IPS-11a (cell line): Measurements from ENCODE around the gene RAET1G.

Experiments
- H3K4me3 ChIP-seq: one replicate; pipeline ENCODE4 v1.5.1; 2013; ENCODE audit warnings: low read depth, low read length, control low read depth

RAET1G gene

DNA sequence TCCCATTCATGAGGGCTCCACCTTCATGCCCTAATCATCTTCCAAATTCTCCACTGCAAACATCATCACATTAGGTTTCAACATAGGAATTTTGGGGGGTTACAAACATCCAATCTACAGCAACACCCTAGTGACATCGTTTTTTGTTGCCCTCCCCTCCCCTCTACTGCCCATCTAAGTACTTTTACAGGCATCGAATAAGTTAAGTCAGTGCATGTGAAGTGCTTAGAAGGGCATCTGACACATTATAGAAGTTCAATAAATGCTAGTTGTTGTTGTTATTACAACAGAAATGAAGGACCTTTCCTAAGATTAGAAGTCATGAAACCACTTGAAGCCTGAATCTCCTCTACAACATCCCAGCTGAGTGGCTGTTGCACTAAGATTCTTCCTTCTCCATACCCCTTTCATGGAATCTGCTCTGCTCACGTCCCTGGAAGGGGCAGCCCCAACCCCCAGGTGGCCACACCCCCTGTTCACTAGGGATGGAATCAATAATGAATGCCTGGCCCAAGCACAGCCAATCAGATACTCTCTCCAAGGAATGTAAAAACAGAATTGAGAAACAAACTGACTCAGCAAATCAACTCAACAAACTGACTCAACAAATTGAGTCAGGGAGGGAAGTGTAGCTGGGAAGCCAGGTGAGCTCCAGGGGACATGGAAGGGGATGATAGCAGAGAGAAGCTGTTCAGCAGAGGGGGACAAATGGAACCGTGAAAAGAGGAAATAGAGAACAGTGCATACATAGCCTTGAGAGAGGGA, 54.9 kb downstream of the RAET1G start:
- no peak overlapping the region for H3K4me3 ChIP-seq
